ENCODE results near the gene TNK2.
"Not testable (repeated sequence)": the region's sequence is repeated elsewhere in the genome, so short reads cannot be mapped to it uniquely, and the experiment has no call there.

Gene TNK2

DNA sequence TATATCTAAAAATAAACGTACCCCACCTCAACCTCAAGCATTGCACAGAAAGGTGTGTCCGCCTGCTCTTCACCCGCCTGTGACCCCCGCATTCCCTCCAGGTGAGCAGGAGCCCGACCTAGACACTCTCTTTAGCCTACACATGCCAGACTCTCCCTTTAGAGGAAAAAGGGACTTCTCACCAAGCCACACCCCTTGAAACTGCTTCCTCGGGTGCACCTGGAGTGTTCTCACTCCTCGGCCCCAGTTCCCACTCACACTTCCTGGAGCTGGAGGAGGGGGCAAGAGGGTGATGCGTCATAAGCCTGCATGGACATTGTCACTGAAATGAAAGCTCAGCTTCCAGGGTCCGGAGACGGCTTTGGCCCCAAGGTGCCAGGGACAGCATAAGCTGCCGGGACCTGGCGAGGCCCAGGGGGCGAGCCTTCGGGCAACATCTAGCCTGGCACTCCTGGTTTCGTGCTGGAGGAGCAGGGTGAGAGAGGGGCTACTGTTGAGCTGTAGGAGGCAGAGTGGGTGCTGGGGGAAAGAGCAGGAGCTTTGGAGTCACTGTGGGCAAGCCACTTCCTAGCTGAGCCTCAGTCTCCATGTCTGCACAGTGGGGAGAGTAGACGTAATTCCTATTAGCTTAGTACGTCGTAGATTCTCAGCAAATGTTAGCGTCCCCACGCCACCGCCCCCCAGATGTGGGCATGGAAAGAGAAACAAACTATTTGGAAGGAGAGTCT lies 86.8 kb downstream of the TNK2 start:
- no peak for DNase-seq (ENCODE audit: low read depth)

DNA sequence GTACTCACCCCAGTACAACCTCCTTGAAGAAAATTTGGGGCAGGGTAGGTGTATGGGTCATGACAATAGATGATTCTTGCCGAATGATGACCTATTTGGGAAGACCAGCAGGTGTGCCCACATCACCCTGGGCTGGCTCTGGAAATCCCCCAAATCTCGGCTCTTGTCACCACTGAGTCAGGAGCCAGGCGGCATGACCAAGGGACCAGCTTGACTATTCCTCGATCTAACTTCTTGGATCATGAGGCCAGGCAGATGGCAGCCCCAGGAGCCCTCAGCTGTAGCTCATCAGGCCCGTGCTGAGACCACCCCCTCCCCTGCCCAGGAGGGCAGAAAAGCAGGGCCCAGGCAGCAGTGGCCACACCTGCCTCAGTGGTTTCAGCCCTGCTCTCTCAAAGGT lies 87.5 kb downstream of the TNK2 start:
- no peak for DNase-seq (ENCODE audit: low read depth)

- DNase-seq (ENCODE audit: low read depth) = no peak
These were observed 88.2 kb downstream of the TNK2 start for GRCh38 chr3:195820186-195820585.

- no peak for DNase-seq (ENCODE audit: low read depth)
These were observed 90.0 kb downstream of the TNK2 start for GRCh38 chr3:195818301-195818700.

- DNase-seq (ENCODE audit: low read depth) = no peak
These were observed 90.7 kb downstream of the TNK2 start for GRCh38 chr3:195817578-195818135.

GRCh38 chr3:195816276-195816913 lies 92.0 kb downstream of the TNK2 start:
- DNase-seq (ENCODE audit: low read depth) = not testable (repeated sequence)

DNA sequence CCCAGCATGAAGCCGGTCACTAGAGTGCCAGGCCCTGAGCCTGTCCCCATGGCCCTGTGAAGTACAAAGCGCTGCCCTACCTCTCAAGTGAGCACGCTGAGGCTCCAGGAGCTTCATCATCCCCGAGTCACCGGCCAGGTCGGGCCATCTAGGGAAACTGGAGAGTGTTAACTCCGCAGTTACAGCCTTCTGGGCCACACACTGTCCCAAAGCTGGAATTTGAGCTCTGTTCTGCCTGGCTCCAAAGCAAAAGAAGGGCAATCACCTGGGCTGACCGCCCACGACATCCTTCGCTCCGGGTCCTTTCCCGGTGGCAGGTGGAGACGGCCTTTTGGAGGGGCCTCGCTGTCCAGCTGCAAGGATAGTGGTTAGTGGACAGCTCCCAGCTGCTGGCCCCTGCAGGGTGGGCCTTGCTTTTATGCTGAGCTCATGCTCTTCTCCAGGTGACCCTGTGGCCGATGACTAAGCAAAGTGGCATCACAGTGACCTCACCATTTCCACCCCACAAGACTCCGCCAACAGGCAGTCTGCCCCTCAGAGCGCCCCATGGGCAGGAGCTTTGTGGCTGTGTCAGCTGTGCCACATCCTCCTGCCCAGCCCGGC lies 93.1 kb downstream of the TNK2 start:
- DNase-seq (ENCODE audit: low read depth) = no peak

- DNase-seq (ENCODE audit: low read depth) = no peak
These were observed 94.3 kb downstream of the TNK2 start for GRCh38 chr3:195813916-195814640.
